IMR-90 (cell line): Measurements from ENCODE around the gene PCDHGB3. TPM values are rescaled to one million over a fixed set of nuclear protein-coding genes. Genes with fewer than 3 reads are reported as not detected.
"Not testable (repeated sequence)": the region's sequence is repeated elsewhere in the genome, so short reads cannot be mapped to it uniquely, and the experiment has no call there.

Experiments used
- ATAC-seq: fragments of 200-7000 bp; cut with Tn5 transposase; 2 replicates; pipeline ENCODE4 v1.9.1; 2020; ENCODE audit warnings: low read depth, mild to moderate bottlenecking, moderate library complexity
- BruUV-seq: library from RNA; stranded (reverse); fragments of 400-500 nt; replicated peaks from 2 replicates; lab custom pipeline; 2021; lab: Mats Ljungman, UMichigan
- CTCF ChIA-PET: fragments of 300-600 bp; formaldehyde crosslinking; extraction: SDS; loops from one replicate; lab custom pipeline; 2021; ENCODE audit warnings: antibody characterized with exemption; lab: Yijun Ruan, JAX
- POLR2A ChIA-PET: fragments of 300-600 bp; sonication (Branson Sonifier 250); formaldehyde crosslinking; loops from one replicate; lab custom pipeline; 2022; ENCODE audit warnings: antibody characterized with exemption; ENCODE audit not compliant: unreplicated experiment; lab: Charles Lee
- DNase-seq: peaks from one replicate; pipeline ENCODE4 v3.0.0; 2013
- H2AFZ ChIP-seq: replicated peaks from 2 replicates; pipeline ENCODE3; 2013; ENCODE audit warnings: low read length, mild to moderate bottlenecking; ENCODE audit not compliant: poor library complexity
- H2AK5ac ChIP-seq: 2 replicates; pipeline ENCODE4 v1.6.1; 2013; ENCODE audit warnings: low read depth, low read length, inconsistent platforms
- H2AK9ac ChIP-seq: replicated peaks from 2 replicates; pipeline ENCODE3; 2013; ENCODE audit warnings: mild to moderate bottlenecking, low read depth, low read length, moderate library complexity; ENCODE audit not compliant: poor library complexity
- H2BK120ac ChIP-seq: 2 replicates; pipeline ENCODE4 v1.6.1; 2013; ENCODE audit warnings: low read depth, low read length, inconsistent platforms
- H2BK15ac ChIP-seq: 3 replicates; pipeline ENCODE4 v1.6.1; 2013; ENCODE audit warnings: low read depth, low read length, inconsistent platforms
- H2BK20ac ChIP-seq: 2 replicates; pipeline ENCODE4 v1.6.1; 2013; ENCODE audit warnings: low read depth, mild to moderate bottlenecking, inconsistent platforms, low read length, moderate library complexity
- H2BK5ac ChIP-seq: 2 replicates; pipeline ENCODE4 v1.6.1; 2013; ENCODE audit warnings: mild to moderate bottlenecking, low read depth, low read length, inconsistent platforms; ENCODE audit not compliant: poor library complexity, severe bottlenecking
- H3K14ac ChIP-seq: replicated peaks from 2 replicates; pipeline ENCODE4 v1.6.1; 2013; ENCODE audit warnings: low read depth, low read length, inconsistent platforms
- H3K18ac ChIP-seq: 2 replicates; pipeline ENCODE4 v1.6.1; 2013; ENCODE audit warnings: low read depth, low read length, control low read depth
- H3K23ac ChIP-seq: 2 replicates; pipeline ENCODE4 v1.6.1; 2013; ENCODE audit warnings: low read depth, low read length, inconsistent platforms
- H3K27ac ChIP-seq: 2 replicates; pipeline ENCODE4 v1.5.1; 2013; ENCODE audit warnings: mild to moderate bottlenecking, control low read depth, low read length; ENCODE audit not compliant: insufficient read depth
- H3K27me3 ChIP-seq: 2 replicates; pipeline ENCODE4 v1.6.1; 2013; ENCODE audit warnings: low read length; ENCODE audit not compliant: control insufficient read depth, insufficient read depth
- H3K36me3 ChIP-seq: 2 replicates; pipeline ENCODE4 v1.6.1; 2013; ENCODE audit warnings: low read length, mixed read lengths; ENCODE audit not compliant: control insufficient read depth, insufficient read depth
- H3K4ac ChIP-seq: 2 replicates; pipeline ENCODE4 v1.6.1; 2013; ENCODE audit warnings: low read depth, low read length, inconsistent platforms
- H3K4me1 ChIP-seq: 2 replicates; pipeline ENCODE4 v1.6.1; 2013; ENCODE audit warnings: low read length, mixed read lengths; ENCODE audit not compliant: control insufficient read depth, insufficient read depth
- H3K4me2 ChIP-seq: 2 replicates; pipeline ENCODE4 v1.6.1; 2013; ENCODE audit warnings: low read depth, mild to moderate bottlenecking, control low read depth, low read length, moderate library complexity
- H3K4me3 ChIP-seq: 2 replicates; pipeline ENCODE4 v1.5.1; 2013; ENCODE audit warnings: low read depth, mild to moderate bottlenecking, control low read depth, low read length, moderate library complexity; ENCODE audit not compliant: insufficient read depth
- H3K56ac ChIP-seq: 2 replicates; pipeline ENCODE4 v1.6.1; 2013; ENCODE audit warnings: low read length, inconsistent platforms; ENCODE audit not compliant: insufficient read depth; ENCODE audit errors: extremely low read depth
- H3K79me1 ChIP-seq, 2 experiments: 2 replicates each; pipeline ENCODE4 v1.6.1; 2013; ENCODE audit warnings: low read length in 2 of 2, inconsistent platforms in 1 of 2, low read depth in 1 of 2
- H3K9ac ChIP-seq: 2 replicates; pipeline ENCODE4 v1.6.1; 2013; ENCODE audit warnings: low read depth, low read length, control low read depth
- H3K9me1 ChIP-seq: 2 replicates; pipeline ENCODE4 v1.6.1; 2013; ENCODE audit warnings: low read length, inconsistent platforms; ENCODE audit not compliant: insufficient read depth
- H3K9me3 ChIP-seq: 2 replicates; pipeline ENCODE4 v1.6.1; 2013; ENCODE audit warnings: low read length; ENCODE audit not compliant: control insufficient read depth, insufficient read depth
- H4K20me1 ChIP-seq: 2 replicates; pipeline ENCODE4 v1.6.1; 2013; ENCODE audit warnings: low read length, inconsistent platforms; ENCODE audit not compliant: insufficient read depth
- H4K5ac ChIP-seq: 2 replicates; pipeline ENCODE4 v1.6.1; 2013; ENCODE audit warnings: mild to moderate bottlenecking, low read depth, low read length, control low read depth
- H4K8ac ChIP-seq, 2 experiments: 2 replicates each; pipeline ENCODE4 v1.6.1; 2013; ENCODE audit warnings: low read depth in 2 of 2, low read length in 2 of 2, control low read depth in 1 of 2, inconsistent platforms in 1 of 2
- H4K91ac ChIP-seq: 2 replicates; pipeline ENCODE4 v1.6.1; 2013; ENCODE audit warnings: low read depth, low read length, inconsistent platforms; ENCODE audit not compliant: insufficient read depth
- RAD21 ChIP-seq: IDR thresholded peaks from 2 replicates; pipeline ENCODE4 v1.6.1; 2012; ENCODE audit warnings: low read length, improper control_type of control experiment
- SMC3 ChIP-seq: fragments of 150-350 bp; IDR thresholded peaks from 2 replicates; pipeline ENCODE4 v1.6.1; 2016; ENCODE audit warnings: low read depth, mild to moderate bottlenecking, antibody characterized with exemption, low read length, moderate library complexity
- WGBS, 2 experiments: methylation state at CpG; one replicate each; pipeline versions ENCODE4 v1.1.5 to v1.1.7; 2013; ENCODE audit warnings: missing lambda C conversion rate in 2 of 2; ENCODE audit not compliant: insufficient read length in 1 of 2; ENCODE audit errors: extremely low coverage in 2 of 2; 5-methylcytosine and 5-hydroxymethylcytosine counted together
- dilution Hi-C: fragments of 300-500 bp; cut with HindIII; formaldehyde crosslinking; loops from one replicate; pipeline ENCODE4 v1.14.3; 2018; ENCODE audit warnings: low sequenced_read_pairs; ENCODE audit not compliant: unreplicated experiment
- in situ Hi-C: fragments of 300-500 bp; cut with MboI; formaldehyde crosslinking; loops from 3 replicates; pipeline ENCODE4 v1.14.3; 2019; ENCODE audit warnings: low sequenced_read_pairs, inconsistent platforms, mixed read lengths
- intact Hi-C: fragments of 100-400 bp; cut with micrococcal nuclease; formaldehyde crosslinking; loops from 2 replicates; pipeline ENCODE4 v1.10.0; 2022
- polyA plus RNA-seq, 3 experiments: library from polyadenylated mRNA; depleted of rRNA; stranded (reverse); fragments of >200 nt; gene quantifications; 2 replicates each; pipeline ENCODE4 v1.2.3, GENCODE V29; 2012; ENCODE audit warnings: low replicate concordance in 1 of 3
- total RNA-seq: library from RNA; depleted of rRNA; stranded (reverse); fragments of >200 nt; gene quantifications from 2 replicates; pipeline ENCODE4 v1.2.3, GENCODE V29; 2012
- TF ChIP-seq, protein P1 (sequence below): conservative IDR thresholded peaks from 2 replicates; pipeline ENCODE4 v1.5.1; 2012; ENCODE audit warnings: mild to moderate bottlenecking, low read depth, low read length, improper control_type of control experiment

PCDHGB3 gene
- total and polyA plus RNA-seq, 2 of the 4 experiments (the other 2 are of a cell fraction), result 3.4 to 5.9 TPM

DNA sequence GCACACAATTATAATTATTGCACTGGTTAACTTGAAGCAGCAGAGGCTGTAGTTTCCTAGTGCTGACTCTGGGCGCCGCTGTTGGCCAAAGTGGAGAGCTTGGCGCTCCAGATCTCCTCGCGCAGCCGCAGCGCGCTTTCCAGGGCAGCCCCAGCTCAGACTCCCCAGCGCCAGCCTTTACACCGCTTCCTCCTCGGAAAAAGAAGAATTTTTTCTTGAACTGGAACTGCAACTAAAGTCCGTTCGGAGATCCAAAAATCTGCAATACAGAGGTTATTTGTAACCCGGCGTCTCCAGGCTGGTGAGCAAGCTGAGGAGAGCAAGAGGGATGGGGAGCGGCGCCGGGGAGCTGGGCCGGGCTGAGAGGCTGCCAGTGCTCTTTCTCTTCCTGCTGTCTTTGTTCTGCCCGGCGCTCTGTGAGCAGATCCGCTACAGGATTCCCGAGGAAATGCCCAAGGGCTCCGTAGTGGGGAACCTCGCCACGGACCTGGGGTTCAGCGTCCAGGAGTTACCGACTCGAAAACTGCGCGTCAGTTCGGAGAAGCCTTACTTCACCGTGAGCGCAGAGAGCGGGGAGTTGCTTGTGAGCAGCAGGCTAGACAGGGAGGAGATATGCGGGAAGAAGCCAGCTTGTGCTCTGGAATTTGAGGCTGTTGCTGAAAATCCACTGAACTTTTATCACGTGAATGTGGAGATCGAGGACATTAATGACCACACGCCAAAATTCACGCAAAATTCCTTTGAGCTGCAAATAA is 17.7 kb downstream of the PCDHGB3 start, which contains the start of gene PCDHGB4:
Gene PCDHGB4 (plus strand): TSS at position 142 of the 755 bp plus-strand sequence. CDS start 187 bp downstream, at position 329.
- H3K9ac ChIP-seq, result peak within 1 kb of the TSS; percentile 68
- H3K4ac ChIP-seq, BruUV-seq, H3K9me1 ChIP-seq, POLR2A ChIA-PET, H2AK9ac ChIP-seq, H2AK5ac ChIP-seq, H4K5ac ChIP-seq, H3K14ac ChIP-seq, H3K18ac ChIP-seq, H2BK5ac ChIP-seq, H2BK20ac ChIP-seq, H2BK120ac ChIP-seq, CTCF ChIA-PET, H3K4me1 ChIP-seq, intact Hi-C loops, dilution Hi-C loops, H2BK15ac ChIP-seq, H2AFZ ChIP-seq, H4K20me1 ChIP-seq, H3K27me3 ChIP-seq, in situ Hi-C loops, H4K91ac ChIP-seq, H3K23ac ChIP-seq: not testable (repeated sequence)
- H3K27ac ChIP-seq, result peak within 1 kb of the TSS; percentile 36; the same call in 1 of the 2 replicates
- H3K56ac ChIP-seq, result peak within 1 kb of the TSS; percentile 43; the same call in 1 of the 2 replicates
- H3K4me2 ChIP-seq, result peak within 1 kb of the TSS; percentile 71; the same call in 1 of the 2 replicates
- peak; percentile 47 for DNase-seq
- H3K79me1 ChIP-seq, result peaks cover 7 to 11% of the 10 kb centered on the region in 2 experiments; a peak in 3 of 4 replicates
- peak within 1 kb of the TSS; percentile 61 for H3K4me3 ChIP-seq
- peaks cover 48% of the 10 kb centered on the region for H3K9me3 ChIP-seq
- ATAC-seq, result peak; percentile 67
- peaks cover 11% of the 10 kb centered on the region for H3K36me3 ChIP-seq
- peak within 1 kb of the TSS in 1 of 2 experiments; percentile 40; a peak in 2 of 4 replicates for H4K8ac ChIP-seq
- 0% methylated on average over 2 of the region's 40 CpGs; no CpG with 5 or more reads in 1 of the 2 experiments for WGBS, 2 experiments
- TF ChIP-seq RAD21 (peak; percentile 44), SMC3 (peak; percentile 7; the same call in 1 of the 2 replicates)
- TF ChIP-seq, protein P1, sequence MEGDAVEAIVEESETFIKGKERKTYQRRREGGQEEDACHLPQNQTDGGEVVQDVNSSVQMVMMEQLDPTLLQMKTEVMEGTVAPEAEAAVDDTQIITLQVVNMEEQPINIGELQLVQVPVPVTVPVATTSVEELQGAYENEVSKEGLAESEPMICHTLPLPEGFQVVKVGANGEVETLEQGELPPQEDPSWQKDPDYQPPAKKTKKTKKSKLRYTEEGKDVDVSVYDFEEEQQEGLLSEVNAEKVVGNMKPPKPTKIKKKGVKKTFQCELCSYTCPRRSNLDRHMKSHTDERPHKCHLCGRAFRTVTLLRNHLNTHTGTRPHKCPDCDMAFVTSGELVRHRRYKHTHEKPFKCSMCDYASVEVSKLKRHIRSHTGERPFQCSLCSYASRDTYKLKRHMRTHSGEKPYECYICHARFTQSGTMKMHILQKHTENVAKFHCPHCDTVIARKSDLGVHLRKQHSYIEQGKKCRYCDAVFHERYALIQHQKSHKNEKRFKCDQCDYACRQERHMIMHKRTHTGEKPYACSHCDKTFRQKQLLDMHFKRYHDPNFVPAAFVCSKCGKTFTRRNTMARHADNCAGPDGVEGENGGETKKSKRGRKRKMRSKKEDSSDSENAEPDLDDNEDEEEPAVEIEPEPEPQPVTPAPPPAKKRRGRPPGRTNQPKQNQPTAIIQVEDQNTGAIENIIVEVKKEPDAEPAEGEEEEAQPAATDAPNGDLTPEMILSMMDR, result peak; percentile 49
